Measurements from ENCODE around the gene TMEM132C. TPM values are rescaled to one million over a fixed set of nuclear protein-coding genes. Genes with fewer than 3 reads are reported as not detected.

TMEM132C gene
- total RNA-seq, 2 donors from 2014 or later, result not detected

DNA sequence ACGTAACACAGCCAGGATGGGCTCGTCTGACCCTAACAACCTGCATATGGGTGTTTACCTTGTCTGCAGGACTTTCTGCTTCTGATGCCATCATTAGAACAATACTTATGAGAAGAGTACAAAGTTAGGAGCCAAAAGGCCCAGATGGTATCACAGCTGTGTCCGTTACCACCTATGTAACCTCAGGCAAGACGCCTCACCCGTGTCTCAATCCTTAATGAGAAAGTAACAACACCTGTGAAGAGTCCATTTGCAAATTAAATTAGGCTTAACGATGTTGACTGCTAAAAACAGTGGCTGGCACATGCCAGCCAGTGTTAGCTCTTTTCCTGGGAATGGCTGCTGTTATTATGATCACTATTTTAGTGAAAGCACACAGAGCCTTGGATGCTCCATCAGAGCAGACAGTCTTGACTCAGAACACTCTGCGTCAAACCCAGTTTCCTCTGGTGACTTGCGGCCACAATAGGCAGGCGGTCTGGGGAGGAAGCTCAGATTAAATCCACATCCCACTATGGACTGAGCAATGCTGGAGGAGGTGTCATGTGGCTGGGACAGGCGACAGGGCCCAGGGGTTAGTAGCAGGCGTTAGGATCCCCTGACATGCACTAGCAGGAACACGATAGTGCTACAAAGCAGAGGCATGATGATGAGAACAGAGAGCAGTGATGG is 431.5 kb downstream of the TMEM132C start:
- Mint-ChIP-seq H3K27ac (no peak overlapping the region), H3K4me1 (ENCODE audit: low read depth) (no peaks in the 10 kb centered on the region), H3K4me3 (no peak overlapping the region), H3K36me3 (ENCODE audit: insufficient read depth in 2 of 2) (peaks cover 2 to 3% of the 10 kb centered on the region in 2 donors), H3K27me3 (ENCODE audit: low read depth) (no peaks in the 10 kb centered on the region), H3K9me3 (peaks cover 7 to 8% of the 10 kb centered on the region in 2 donors)
- no peak for DNase-seq
- ATAC-seq (replicated peaks in 1 of 2), result no peak

DNA sequence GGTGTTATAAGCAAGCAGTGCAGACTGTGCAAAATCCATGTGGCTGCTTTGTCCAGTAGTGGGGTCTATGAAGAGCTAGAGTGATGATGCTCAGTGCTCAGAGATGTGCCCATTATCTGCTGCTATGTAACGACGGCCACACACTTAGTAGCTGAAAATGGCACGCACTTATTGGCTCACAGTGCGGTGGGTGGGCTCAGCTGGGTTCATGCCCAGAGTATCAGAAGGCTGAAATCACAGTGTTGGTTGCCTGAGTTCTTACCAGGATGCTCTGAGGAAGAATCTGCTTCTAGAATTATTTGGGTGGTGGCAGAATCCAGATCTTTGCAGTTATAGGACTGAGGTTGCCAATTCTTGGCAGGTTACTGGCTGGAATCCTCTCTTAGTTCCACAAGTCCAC is 432.1 kb downstream of the TMEM132C start:
- Mint-ChIP-seq H3K27ac (no peak overlapping the region), H3K36me3 (ENCODE audit: insufficient read depth in 2 of 2) (peaks cover 2 to 3% of the 10 kb centered on the region in 2 donors), H3K4me1 (ENCODE audit: low read depth) (no peaks in the 10 kb centered on the region), H3K9me3 (peaks cover 7 to 8% of the 10 kb centered on the region in 2 donors), H3K27me3 (ENCODE audit: low read depth) (no peaks in the 10 kb centered on the region), H3K4me3 (no peak overlapping the region)
- DNase-seq, result no peak
- no peak for ATAC-seq (replicated peaks in 1 of 2)

DNA sequence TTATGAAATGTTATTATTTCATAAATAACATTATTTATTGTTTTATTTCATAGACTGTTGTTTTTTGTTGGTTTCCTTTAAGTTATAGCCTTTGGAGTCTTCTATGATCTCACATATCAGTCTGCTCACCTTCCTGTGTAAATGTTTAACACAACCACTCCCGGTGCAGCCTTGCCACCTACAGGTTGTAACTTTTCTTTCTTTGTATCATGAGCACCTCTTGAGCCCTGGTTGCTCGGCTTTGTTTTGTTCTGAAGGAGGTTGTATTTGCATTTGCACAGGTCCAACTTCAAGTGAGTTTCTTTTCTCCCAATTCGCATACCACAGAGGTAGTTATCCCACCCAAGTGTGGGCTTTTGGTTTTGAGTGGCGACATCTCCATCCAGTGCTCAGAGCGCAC is 435.4 kb downstream of the TMEM132C start:
- ATAC-seq (replicated peaks in 1 of 2) (no peak), DNase-seq (no peak)
- Mint-ChIP-seq H3K4me1 (ENCODE audit: low read depth) (no peaks in the 10 kb centered on the region), H3K27me3 (ENCODE audit: low read depth) (no peaks in the 10 kb centered on the region), H3K27ac (no peak overlapping the region), H3K4me3 (no peak overlapping the region), H3K9me3 (peaks cover 4 to 5% of the 10 kb centered on the region in 2 donors), H3K36me3 (ENCODE audit: insufficient read depth in 2 of 2) (no peaks in the 10 kb centered on the region)

DNA sequence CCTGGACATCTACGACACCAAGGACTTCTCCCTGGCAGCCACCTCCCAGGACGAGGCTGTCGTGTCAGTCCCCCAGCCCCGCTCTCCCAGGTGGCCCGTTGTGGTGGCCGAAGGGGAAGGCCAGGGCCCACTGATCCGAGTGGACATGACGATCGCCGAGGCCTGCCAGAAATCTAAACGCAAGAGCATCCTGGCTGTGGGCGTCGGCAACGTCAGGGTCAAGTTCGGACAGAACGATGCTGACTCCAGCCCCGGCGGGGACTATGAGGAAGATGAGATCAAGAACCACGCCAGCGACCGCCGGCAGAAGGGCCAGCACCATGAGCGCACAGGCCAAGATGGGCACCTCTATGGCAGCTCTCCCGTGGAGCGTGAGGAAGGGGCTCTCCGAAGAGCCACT is 438.2 kb downstream of the TMEM132C start:
- DNase-seq (no peak), ATAC-seq (replicated peaks in 1 of 2) (no peak)
- Mint-ChIP-seq H3K4me1 (ENCODE audit: low read depth) (no peaks in the 10 kb centered on the region), H3K27me3 (ENCODE audit: low read depth) (no peaks in the 10 kb centered on the region), H3K36me3 (ENCODE audit: insufficient read depth in 2 of 2) (no peaks in the 10 kb centered on the region), H3K27ac (no peak overlapping the region), H3K9me3 (no peaks in the 10 kb centered on the region), H3K4me3 (no peak overlapping the region)

DNA sequence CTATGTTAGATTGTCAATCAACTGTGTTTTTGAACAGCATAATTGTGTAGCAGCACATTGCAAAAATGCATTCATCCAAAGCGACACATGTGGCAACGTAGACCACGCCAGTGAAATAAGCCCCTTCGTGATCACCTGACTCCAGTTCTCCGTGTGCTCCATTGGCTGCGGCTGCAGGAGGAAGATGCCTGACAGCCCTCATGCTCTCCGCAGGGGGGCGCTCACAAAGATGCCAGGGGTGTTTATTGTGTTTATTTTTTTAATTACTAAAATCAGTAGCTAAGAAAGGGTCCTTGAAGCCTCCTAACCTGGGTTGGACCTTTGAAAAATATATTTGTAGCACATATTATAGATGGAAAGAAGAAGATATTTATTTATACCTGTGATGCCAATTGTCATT is 440.5 kb downstream of the TMEM132C start:
- ATAC-seq (replicated peaks in 1 of 2), result no peak
- H3K4me3 Mint-ChIP-seq, result no peak overlapping the region
- no peak overlapping the region for H3K27ac Mint-ChIP-seq
- DNase-seq, result no peak
- H3K4me1 Mint-ChIP-seq (ENCODE audit: low read depth), result no peaks in the 10 kb centered on the region
- no peaks in the 10 kb centered on the region for H3K36me3 Mint-ChIP-seq (ENCODE audit: insufficient read depth in 2 of 2)
- H3K27me3 Mint-ChIP-seq (ENCODE audit: low read depth), result no peaks in the 10 kb centered on the region
- H3K9me3 Mint-ChIP-seq, result no peaks in the 10 kb centered on the region

DNA sequence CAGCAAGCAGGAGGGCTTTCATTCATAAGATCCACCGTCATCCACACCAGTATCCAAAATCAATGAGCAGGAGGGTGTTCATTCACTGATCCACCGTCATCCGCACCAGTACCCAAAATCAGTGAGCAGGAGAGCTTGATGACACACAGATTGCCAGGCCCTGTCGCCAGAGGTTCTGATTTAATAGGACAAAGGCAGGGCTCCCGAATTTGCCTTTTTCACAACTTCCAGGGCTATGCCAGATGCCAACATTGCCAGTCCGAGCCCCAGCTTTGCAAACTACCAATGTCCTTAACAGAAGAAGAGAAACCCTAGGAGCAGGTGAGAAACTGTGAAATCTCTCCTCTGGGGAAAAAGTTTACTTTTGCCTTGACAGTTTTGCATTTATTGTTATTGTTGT is 441.8 kb downstream of the TMEM132C start:
- ATAC-seq (replicated peaks in 1 of 2) (no peak), DNase-seq (no peak)
- no peaks in the 10 kb centered on the region for H3K36me3 Mint-ChIP-seq (ENCODE audit: insufficient read depth in 2 of 2)
- no peaks in the 10 kb centered on the region for H3K4me1 Mint-ChIP-seq (ENCODE audit: low read depth)
- no peak overlapping the region for H3K4me3 Mint-ChIP-seq
- no peak overlapping the region for H3K27ac Mint-ChIP-seq
- no peaks in the 10 kb centered on the region for H3K27me3 Mint-ChIP-seq (ENCODE audit: low read depth)
- no peaks in the 10 kb centered on the region for H3K9me3 Mint-ChIP-seq

DNA sequence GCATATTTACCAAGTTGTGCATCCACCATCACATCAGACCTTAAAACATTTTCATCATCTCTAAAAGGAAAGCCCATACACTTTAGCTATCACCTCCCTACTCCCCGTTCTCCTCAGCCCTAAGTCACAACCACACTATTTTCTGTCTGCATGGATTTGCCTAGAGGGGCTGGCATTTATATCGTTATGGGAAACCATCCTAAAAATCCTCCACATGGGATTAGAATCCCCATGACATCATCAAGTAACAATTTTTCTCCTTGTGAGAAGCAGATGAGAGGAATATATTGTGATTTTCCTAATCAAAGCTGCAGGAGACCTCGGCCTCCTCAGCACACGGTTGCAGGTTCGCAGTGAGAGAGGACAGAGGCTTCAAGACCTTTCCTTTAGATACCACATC is 442.7 kb downstream of the TMEM132C start:
- peaks cover 0 to 2% of the 10 kb centered on the region in 2 donors for H3K36me3 Mint-ChIP-seq (ENCODE audit: insufficient read depth in 2 of 2)
- H3K4me3 Mint-ChIP-seq, result no peak overlapping the region
- no peaks in the 10 kb centered on the region for H3K4me1 Mint-ChIP-seq (ENCODE audit: low read depth)
- no peaks in the 10 kb centered on the region for H3K27me3 Mint-ChIP-seq (ENCODE audit: low read depth)
- no peak overlapping the region for H3K27ac Mint-ChIP-seq
- no peak for DNase-seq
- ATAC-seq (replicated peaks in 1 of 2), result no peak
- H3K9me3 Mint-ChIP-seq, result no peaks in the 10 kb centered on the region

DNA sequence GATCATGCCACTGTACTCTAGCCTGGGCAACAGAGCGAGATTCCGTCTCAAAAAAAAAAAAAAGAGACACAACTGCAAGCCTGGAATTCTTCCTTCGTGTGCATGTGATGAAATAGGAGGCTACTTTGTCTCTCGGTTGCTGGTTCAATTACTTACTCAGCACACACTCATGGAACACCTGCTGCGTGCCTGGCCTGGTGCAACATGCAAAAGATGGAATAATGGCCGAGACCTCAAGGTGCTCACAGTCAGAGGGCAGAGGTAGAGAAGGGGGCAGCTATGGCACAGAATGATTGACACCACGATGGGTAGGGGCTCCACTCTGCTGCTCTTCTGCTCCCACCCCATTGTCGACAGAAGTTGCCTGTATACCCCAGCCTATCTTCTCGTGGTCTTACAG is 444.5 kb downstream of the TMEM132C start:
- Mint-ChIP-seq H3K4me1 (ENCODE audit: low read depth) (no peaks in the 10 kb centered on the region), H3K9me3 (peaks cover 3 to 5% of the 10 kb centered on the region in 2 donors), H3K27me3 (ENCODE audit: low read depth) (no peaks in the 10 kb centered on the region), H3K4me3 (no peak overlapping the region), H3K27ac (no peak overlapping the region), H3K36me3 (ENCODE audit: insufficient read depth in 2 of 2) (peaks cover 2% of the 10 kb centered on the region in 2 donors)
- no peak for ATAC-seq (replicated peaks in 1 of 2)
- DNase-seq, result no peak

DNA sequence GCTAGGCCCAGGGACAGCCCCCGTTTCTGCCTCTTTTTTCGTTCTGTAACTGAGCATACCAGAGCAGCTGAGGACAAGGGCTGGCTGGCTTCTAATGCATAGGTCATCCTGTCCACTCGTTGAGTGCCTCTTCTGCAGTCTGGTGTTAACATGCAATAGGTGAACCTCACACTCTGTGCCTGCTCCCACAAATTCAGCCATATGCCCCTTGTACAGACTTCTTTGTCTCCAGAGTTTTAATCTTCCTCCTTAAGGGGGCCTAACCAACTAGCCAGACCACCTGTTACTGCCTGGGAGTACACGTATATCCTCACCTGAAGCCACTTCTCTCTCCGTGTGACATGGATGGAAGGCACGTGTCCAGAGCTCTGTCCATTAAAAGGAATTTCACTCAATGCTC is 445.7 kb downstream of the TMEM132C start:
- H3K27me3 Mint-ChIP-seq (ENCODE audit: low read depth), result no peaks in the 10 kb centered on the region
- DNase-seq (no peak), ATAC-seq (replicated peaks in 1 of 2) (no peak)
- H3K4me3 Mint-ChIP-seq, result no peak overlapping the region
- peaks cover 8 to 9% of the 10 kb centered on the region in 2 donors for H3K9me3 Mint-ChIP-seq
- no peak overlapping the region for H3K27ac Mint-ChIP-seq
- H3K4me1 Mint-ChIP-seq (ENCODE audit: low read depth), result no peaks in the 10 kb centered on the region
- H3K36me3 Mint-ChIP-seq (ENCODE audit: insufficient read depth in 2 of 2), result peaks cover 2% of the 10 kb centered on the region in 2 donors

DNA sequence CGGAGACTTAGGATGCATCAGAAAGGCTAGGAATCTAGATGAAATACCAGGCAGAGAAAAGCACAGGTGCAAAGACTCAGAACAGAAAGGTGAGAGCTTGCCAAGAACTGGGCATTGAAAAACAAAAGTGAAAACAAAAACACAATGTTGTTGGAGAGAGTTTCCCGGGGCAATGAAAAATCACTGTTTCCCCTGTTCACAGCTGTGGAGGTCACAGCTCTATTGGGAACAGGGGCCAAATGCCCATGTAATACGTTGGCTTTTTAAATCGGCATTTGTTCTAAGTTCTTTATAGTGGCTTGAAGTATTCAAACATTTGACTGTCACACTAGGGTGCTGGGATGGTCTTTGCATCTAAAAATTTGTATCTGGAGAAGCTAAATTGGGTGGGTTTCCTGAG is 448.5 kb downstream of the TMEM132C start:
- ATAC-seq (replicated peaks in 1 of 2) (no peak), DNase-seq (no peak)
- Mint-ChIP-seq H3K36me3 (ENCODE audit: insufficient read depth in 2 of 2) (peaks cover 2% of the 10 kb centered on the region in 2 donors), H3K4me3 (no peak overlapping the region), H3K27ac (no peak overlapping the region), H3K27me3 (ENCODE audit: low read depth) (no peaks in the 10 kb centered on the region), H3K9me3 (peaks cover 11 to 13% of the 10 kb centered on the region in 2 donors), H3K4me1 (ENCODE audit: low read depth) (no peaks in the 10 kb centered on the region)

DNA sequence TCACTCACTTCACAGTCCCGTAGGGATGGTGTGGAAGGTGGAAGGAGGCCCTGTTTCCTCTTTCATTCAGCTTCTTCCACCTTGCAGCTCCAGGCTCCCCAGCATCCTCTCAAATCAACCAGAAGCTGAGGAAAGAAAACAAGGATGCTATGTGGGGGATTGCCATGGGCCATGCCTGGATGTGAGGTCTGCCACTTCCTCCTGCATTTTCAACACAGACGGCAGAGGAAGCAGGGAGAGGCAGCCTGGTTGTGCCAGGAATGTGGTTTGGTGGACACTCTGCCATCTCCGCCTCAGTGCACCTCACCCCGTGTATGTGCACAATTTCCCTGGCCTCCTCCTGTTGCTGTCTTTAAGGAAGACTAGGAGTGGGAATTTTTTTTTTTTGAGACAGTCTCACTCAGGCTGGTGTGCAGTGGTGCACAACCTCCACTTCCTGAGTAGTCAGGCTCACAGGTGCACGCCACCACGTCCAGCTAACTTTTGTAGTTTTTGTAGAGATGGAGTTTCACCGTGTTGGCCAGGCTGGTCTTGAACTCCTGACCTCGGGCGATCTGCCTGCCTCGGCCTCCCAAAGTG is 457.6 kb downstream of the TMEM132C start:
- Mint-ChIP-seq H3K4me1 (ENCODE audit: low read depth) (no peaks in the 10 kb centered on the region), H3K9me3 (no peaks in the 10 kb centered on the region), H3K4me3 (no peak overlapping the region), H3K27me3 (ENCODE audit: low read depth) (no peaks in the 10 kb centered on the region), H3K36me3 (ENCODE audit: insufficient read depth in 2 of 2) (no peaks in the 10 kb centered on the region), H3K27ac (no peak overlapping the region)
- DNase-seq (no peak), ATAC-seq (replicated peaks in 1 of 2) (no peak)

DNA sequence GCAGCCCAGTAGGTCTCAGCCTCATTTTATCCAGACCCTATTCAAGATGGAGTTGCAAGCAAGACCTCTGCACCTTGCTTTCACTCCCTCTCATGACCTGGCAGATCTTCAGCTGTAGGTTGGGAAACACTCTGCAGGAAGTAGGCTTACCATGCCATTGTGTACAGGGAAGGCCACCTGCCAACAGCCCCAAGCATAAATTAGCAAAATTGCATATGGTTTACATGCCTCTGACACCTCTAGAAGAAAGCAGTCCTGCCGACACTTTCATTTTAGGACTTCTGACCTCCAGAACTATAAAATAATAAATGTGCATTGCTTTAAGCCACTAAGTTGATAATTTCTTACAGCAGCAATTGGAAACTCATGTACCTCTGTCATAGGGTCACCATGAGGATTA is 459.9 kb downstream of the TMEM132C start:
- Mint-ChIP-seq H3K27me3 (ENCODE audit: low read depth) (no peaks in the 10 kb centered on the region), H3K4me3 (no peak overlapping the region), H3K9me3 (no peaks in the 10 kb centered on the region), H3K36me3 (ENCODE audit: insufficient read depth in 2 of 2) (no peaks in the 10 kb centered on the region), H3K27ac (no peak overlapping the region), H3K4me1 (ENCODE audit: low read depth) (no peaks in the 10 kb centered on the region)
- ATAC-seq (replicated peaks in 1 of 2), result no peak
- no peak for DNase-seq

DNA sequence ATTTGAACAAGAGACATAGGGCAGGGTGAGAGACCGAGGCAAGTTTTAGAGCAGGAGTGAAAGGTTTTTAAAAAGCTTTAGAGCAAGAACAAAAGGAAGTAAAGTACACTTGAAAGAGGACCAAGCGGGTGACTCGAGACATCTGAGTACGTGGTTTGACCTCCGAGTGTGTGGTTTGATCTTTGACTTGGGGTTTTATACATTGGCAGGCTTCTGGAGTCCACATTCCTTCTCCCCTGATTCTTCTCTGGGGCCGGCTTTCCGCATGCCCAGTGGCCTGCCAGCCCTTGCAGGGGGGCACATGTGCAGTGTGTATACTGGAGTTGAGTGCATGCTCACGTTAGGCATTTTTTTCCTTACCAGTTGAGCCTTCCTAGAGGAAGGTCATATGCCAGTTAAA is 460.5 kb downstream of the TMEM132C start:
- Mint-ChIP-seq H3K9me3 (no peaks in the 10 kb centered on the region), H3K36me3 (ENCODE audit: insufficient read depth in 2 of 2) (no peaks in the 10 kb centered on the region), H3K4me1 (ENCODE audit: low read depth) (no peaks in the 10 kb centered on the region), H3K4me3 (no peak overlapping the region), H3K27me3 (ENCODE audit: low read depth) (no peaks in the 10 kb centered on the region), H3K27ac (no peak overlapping the region)
- no peak for ATAC-seq (replicated peaks in 1 of 2)
- DNase-seq, result no peak

DNA sequence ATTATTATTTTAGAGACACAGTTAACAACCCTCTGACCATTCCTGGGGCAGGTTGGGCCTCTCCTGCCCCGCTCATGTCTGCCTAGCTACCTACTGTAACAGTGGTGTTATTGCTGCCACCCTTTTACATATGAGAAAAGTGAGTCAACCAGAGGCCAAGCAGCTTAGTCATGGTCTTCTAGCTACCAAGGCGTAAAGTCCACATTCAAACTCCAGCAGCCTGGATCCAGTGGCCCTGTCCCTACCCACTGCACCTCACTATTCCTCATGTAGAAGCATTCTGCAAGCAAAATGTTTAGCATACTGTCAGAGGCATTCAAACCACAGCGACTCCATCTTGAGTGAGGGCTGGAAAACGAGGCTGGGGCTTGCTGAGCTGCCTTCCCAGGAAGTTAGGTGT is 461.0 kb downstream of the TMEM132C start:
- no peak overlapping the region for H3K27ac Mint-ChIP-seq
- no peak for DNase-seq
- no peaks in the 10 kb centered on the region for H3K27me3 Mint-ChIP-seq (ENCODE audit: low read depth)
- no peaks in the 10 kb centered on the region for H3K4me1 Mint-ChIP-seq (ENCODE audit: low read depth)
- ATAC-seq (replicated peaks in 1 of 2), result no peak
- H3K9me3 Mint-ChIP-seq, result no peaks in the 10 kb centered on the region
- H3K4me3 Mint-ChIP-seq, result no peak overlapping the region
- no peaks in the 10 kb centered on the region for H3K36me3 Mint-ChIP-seq (ENCODE audit: insufficient read depth in 2 of 2)
